GM18502 (cell line): Measurements from ENCODE around the gene NPAS3.
A peak's percentile ranks its signal among the peaks of the same experiment; 100 is the strongest.

ENCODE experiments used
- ATAC-seq: cut with Tn5 transposase; IDR thresholded peaks from one replicate; pipeline ENCODE4 v1.9.1; 2021; ENCODE audit warnings: mild to moderate bottlenecking; ENCODE audit not compliant: unreplicated experiment, poor library complexity

Gene NPAS3

GRCh38 chr14:33404964-33405574 lies 466.4 kb downstream of the NPAS3 start:
- ATAC-seq: no peak

GRCh38 chr14:33406766-33407165 lies 468.1 kb downstream of the NPAS3 start:
- ATAC-seq: no peak

GRCh38 chr14:33408291-33408690 lies 469.6 kb downstream of the NPAS3 start:
- no peak for ATAC-seq

- ATAC-seq: no peak
Measured at GRCh38 chr14:33412450-33412849, 473.8 kb downstream of the NPAS3 start.

GRCh38 chr14:33413381-33413780 lies 474.7 kb downstream of the NPAS3 start:
- no peak for ATAC-seq

GRCh38 chr14:33414041-33414440 lies 475.4 kb downstream of the NPAS3 start:
- peak; percentile 77 for ATAC-seq

GRCh38 chr14:33420051-33420627 lies 481.5 kb downstream of the NPAS3 start:
- ATAC-seq: no peak

- ATAC-seq: no peak
Measured at GRCh38 chr14:33430414-33431035, 491.8 kb downstream of the NPAS3 start.

- no peak for ATAC-seq
Measured at GRCh38 chr14:33432407-33433023, 493.8 kb downstream of the NPAS3 start.

GRCh38 chr14:33433396-33433795 lies 494.7 kb downstream of the NPAS3 start:
- ATAC-seq: no peak

- no peak for ATAC-seq
Measured at GRCh38 chr14:33435911-33436689, 497.4 kb downstream of the NPAS3 start.

- ATAC-seq: no peak
Measured at GRCh38 chr14:33441633-33442032, 503.0 kb downstream of the NPAS3 start.

GRCh38 chr14:33444136-33444535 lies 505.5 kb downstream of the NPAS3 start:
- ATAC-seq: no peak

GRCh38 chr14:33449268-33449667 lies 510.6 kb downstream of the NPAS3 start:
- no peak for ATAC-seq

- ATAC-seq: no peak
Measured at GRCh38 chr14:33449703-33450395, 511.2 kb downstream of the NPAS3 start.

GRCh38 chr14:33450416-33450815 lies 511.7 kb downstream of the NPAS3 start:
- no peak for ATAC-seq

GRCh38 chr14:33451211-33451610 lies 512.5 kb downstream of the NPAS3 start:
- no peak for ATAC-seq

GRCh38 chr14:33452995-33453394 lies 514.3 kb downstream of the NPAS3 start:
- ATAC-seq: no peak

- ATAC-seq: no peak
Measured at GRCh38 chr14:33454022-33454595, 515.4 kb downstream of the NPAS3 start.

GRCh38 chr14:33454707-33455106 lies 516.0 kb downstream of the NPAS3 start:
- no peak for ATAC-seq
